SK-MEL-5 (cell line): ENCODE results near the gene ABHD16A. TPM values are rescaled to one million over a fixed set of nuclear protein-coding genes. Genes with fewer than 3 reads are reported as not detected.

ENCODE experiments used
- DNase-seq: peaks from one replicate; pipeline ENCODE4 v3.0.0-alpha.2; 2016; ENCODE audit warnings: low read depth, low spot score
- in situ Hi-C: cut with HindIII; loops from 2 replicates; pipeline ENCODE4 v1.10.0; 2016; ENCODE audit warnings: low sequenced_read_pairs, high pct_unique_total_duplicates, low pct_unique_long_range_greater_than_20kb
- total RNA-seq: library from RNA; depleted of rRNA; stranded (reverse); fragments of >200 nt; shearing (Covaris generic); gene quantifications from 2 replicates; pipeline ENCODE4 v1.2.3, GENCODE V29; 2014

Gene ABHD16A
- total RNA-seq, 1 experiment from 2014 or later, result 55.0 TPM

DNA sequence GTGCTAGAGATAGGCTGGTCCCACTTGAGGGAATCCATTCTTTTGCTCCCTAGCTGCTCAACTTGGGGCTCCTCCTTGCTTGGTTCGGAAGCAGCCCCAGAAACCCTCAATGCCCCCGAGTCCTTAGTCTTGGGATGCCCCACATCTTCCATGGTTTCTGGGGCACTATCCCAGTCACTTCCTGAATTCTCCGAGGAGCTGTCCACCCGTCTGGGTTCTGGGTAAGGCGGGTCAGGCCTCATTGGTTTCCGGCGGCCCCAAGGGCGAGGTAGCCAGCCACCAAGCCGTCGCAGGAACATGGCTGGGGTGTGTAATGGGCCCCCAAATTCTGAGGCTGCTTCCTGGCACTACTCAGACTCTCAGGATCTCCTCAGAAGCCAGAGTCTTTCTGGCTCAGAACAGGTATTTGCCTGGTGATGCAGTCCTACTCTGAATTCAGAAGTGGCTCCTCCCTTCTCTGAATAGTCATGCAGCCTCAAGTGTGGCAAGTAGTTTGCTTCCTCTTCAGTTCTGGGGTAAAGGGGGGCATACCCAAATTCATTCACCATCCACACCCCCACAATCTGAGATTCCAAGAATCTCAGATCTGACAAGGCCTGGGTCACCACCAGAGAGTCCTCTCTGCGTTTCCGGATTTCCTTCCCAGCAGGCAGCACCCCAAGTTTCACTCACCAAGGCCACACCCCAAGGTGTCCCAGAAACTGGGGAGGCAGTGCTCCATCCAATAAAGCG, 43.3 kb downstream of the ABHD16A start:
- no peak for DNase-seq
- in situ Hi-C loops, result no loop called here

DNA sequence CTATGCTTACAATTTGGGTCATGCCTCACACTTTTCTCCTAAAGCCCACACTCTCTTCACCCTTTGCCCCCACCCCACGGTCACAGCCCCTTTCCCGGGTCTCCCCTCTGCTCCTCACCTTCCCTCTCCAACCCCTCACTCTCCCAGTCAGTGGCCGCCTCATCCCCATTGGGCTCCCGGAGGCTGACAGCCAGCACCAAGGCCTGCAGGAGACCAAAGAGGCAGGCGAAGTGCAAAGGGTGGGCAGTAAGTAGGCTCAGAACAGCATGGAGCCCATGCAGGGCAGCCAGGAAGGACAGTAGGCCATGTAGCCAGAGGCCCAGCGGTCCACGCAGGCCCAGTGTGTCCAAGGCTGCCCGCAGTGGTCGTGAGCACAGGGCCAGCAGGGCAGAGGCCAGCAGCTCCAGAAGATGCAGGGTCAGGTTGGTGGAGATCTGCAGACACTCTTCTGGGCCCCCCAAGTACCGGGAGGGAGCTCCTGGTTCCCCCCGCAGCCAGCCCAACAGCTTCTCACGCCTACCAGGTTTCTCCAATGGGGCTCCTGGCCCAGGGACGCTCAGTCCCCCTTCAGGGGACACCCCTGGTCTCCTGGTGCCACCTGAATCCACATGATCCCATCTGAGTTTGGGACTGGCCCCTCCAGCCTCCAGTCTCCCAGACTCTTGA, 44.0 kb downstream of the ABHD16A start:
- no peak for DNase-seq
- in situ Hi-C loops, result no loop called here

DNA sequence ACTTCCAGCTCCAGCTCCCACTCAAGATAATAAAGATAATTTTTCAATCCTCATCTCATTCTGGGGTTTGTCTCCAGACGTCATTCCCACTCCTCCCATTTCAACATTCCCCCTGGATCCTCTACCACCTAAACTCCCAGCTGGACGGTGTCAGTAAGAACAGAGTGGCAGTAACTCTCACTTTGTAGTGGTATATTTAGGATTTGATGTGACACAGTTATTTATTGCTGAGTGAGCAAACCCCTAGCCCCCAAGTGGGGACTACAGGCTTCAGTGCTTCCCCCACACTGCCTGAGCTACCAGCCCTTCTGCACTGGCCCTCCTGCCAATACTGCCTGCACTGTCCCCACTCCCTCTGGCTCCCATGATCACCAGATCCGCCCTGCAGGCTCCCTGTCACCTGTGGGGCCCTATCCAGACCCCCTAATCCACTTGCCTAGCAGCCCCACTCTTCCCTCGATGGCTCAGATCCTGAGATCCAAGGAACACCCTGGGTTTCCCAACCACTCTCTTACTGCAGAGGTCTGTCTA, 44.9 kb downstream of the ABHD16A start:
- DNase-seq, result no peak
- in situ Hi-C loops, result no loop called here

DNA sequence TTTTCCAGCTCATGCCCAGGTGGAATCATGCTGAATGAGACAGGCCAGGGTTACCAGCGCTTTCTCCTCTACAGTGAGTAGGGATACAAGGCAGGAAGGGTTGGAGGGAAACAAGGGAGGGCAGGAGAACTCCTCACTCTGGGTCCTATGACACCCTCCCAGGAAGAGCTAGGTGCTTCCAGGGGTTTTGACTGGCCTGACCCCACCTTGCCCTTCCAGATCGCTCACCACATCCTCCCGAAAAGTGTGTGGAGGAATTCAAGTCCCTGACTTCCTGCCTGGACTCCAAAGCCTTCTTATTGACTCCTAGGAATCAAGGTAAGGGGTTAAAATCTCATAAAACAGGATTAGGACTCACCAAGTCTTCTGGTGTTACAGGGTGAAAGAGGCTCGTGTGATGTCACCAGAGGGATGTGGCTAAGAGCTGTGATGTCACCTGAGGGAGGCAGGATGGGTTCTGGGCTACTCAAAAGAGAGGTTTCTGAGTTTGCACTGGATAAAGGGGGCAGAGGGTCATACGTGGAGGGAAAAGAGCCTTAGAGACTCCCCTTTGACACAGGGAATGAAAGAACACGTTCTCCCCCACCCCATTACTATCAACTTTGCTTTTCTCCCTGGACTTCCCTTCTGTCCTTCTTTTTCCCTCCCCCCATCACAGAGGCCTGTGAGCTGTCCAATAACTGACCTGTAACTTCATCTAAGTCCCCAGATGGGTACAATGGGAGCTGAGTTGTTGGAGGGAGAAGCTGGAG, 45.5 kb downstream of the ABHD16A start:
- DNase-seq, result no peak
- in situ Hi-C loops, result no loop called here

DNA sequence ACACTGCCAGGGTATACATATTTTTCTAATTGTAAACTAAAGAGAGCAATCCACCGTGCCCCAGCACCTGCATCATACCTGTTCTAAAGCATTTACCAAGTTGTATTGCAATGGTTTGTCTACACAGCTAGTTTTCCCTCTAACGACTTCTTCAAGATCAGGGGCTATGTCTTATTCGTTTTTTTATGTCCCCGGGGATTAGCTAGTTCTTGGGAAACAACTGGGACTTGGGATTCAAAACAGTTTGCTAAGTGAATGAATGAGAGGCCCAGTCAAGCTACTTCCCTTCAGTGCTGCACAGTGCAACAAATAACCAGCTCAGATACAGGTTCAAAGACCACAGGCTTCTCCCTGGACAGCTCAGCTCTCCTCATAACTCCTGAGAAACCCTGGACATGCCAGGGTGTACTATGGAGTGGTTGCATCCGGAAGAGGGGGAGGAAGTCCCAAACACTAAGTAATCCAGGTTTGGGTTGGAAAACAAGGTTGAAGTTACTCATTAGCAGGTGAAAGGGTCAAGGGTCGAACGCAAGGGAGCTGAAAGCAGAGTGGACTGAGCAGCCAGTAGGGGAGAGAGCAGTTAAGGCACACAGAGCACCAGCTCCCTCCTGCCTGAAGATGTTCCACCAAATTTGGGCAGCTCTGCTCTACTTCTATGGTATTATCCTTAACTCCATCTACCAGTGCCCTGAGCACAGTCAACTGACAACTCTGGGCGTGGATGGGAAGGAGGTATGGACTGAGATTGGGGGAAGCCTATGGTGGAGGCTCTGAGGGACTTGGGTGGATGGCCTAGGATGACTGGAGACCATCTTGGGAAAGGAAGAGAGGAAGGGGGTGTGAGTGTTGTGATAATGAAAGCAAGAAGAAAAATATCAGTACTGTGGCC, 47.5 kb downstream of the ABHD16A start, which contains the start of gene APOM:
TSS of gene APOM (plus strand) at position 546 of the 889 bp plus-strand sequence. CDS start at position 619, 73 bp downstream.
- in situ Hi-C loops, result no loop called here
- no peak for DNase-seq

- DNase-seq, result no peak
- in situ Hi-C loops, result no loop called here
Measured at GRCh38 chr6:31654574-31655348, 48.4 kb downstream of the ABHD16A start.

- in situ Hi-C loops, result no loop called here
- DNase-seq, result peak; percentile 90
Measured at GRCh38 chr6:31652925-31653724, 50.0 kb downstream of the ABHD16A start.

DNA sequence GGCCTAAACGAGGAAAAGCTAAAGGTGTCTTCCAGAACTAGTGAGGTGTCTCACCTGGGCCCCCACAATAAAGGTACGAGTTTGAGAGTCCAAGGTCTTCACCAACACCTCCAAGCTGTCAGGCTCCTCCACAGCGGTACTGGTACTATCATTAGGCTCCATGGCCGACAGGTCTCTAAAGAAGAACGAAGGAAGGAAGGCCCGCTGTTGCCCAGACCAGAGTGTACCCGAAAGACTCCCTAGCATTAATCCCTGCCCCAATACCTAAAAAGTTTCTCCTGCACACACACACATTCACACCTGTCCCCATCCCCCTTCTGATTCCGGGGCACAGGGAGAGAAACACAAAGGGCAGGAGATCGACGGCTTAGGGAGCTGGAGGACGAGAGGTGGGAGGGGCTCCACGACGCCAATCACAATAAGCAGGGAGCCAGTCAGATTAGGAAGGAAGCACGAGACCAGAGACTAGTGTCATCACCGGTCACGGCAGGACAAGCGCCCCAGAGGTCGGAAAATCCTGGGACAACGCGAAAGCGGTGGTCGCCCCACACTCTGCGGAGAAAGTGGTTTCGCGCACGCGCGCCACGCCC, 51.4 kb downstream of the ABHD16A start:
- peak; percentile 76 for DNase-seq
- in situ Hi-C loops, result no loop called here

- in situ Hi-C loops, result no loop called here
- no peak for DNase-seq
Measured at GRCh38 chr6:31645325-31645724, 57.8 kb downstream of the ABHD16A start.

- no peak for DNase-seq
- in situ Hi-C loops, result no loop called here
Measured at GRCh38 chr6:31643818-31644454, 59.2 kb downstream of the ABHD16A start.

DNA sequence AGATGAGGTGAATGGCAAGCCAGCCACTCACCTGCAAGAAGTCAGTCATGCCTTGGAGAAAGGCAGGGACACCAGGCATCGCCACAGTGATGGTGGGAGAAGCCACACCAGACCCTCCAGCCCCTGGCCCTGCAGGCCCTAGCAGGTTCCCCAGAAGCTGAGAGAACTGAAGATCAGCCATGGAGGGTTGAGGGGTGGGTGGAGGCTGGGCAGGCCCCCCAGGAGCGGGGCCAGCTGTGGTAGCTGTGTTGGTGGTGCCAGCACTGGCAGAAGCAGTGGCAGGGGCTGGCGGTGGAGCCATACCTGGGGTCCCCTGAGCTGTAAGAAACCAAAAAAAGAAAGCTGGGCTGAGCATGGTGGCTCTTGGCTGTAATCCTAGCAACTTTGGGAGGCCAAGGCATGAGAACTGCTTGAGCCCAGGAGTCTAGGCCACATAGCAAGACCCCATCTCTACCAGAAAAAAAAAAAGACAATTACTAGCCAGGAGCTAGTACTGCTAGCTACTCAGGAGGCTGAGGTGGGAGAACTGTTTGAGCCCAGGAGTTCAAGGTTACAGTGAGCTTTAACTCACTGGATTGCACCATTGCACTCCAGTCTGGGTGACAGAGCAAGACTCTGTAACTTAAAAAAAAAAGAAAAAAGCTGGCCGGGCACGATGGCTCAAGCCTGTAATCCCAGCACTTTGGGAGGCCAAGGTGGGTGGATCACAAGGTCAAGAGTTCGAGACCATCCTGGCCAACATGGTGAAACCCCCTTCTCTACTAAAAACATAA, 60.1 kb downstream of the ABHD16A start:
- no peak for DNase-seq
- in situ Hi-C loops, result no loop called here

GRCh38 chr6:31641370-31641769, 61.8 kb downstream of the ABHD16A start:
- DNase-seq, result no peak
- in situ Hi-C loops, result no loop called here

GRCh38 chr6:31640612-31641011, 62.5 kb downstream of the ABHD16A start:
- DNase-seq, result no peak
- in situ Hi-C loops, result no loop called here

- DNase-seq, result no peak
- in situ Hi-C loops, result no loop called here
Measured at GRCh38 chr6:31639449-31639861, 63.7 kb downstream of the ABHD16A start.
